Prostate gland (tissue), 2 donors: ENCODE data around the gene EFHD1. TPM values are rescaled to one million over a fixed set of nuclear protein-coding genes. Genes with fewer than 3 reads are reported as not detected.

ENCODE experiments used
- DNase-seq: peaks from one replicate; pipeline ENCODE4 v3.0.0-alpha.2; 2019; ENCODE audit warnings: low spot score
- H3K27ac ChIP-seq, 2 donors: fragments of 200-600 bp; sonication (generic); 2 replicates each; pipeline ENCODE4 v1.5.1; 2017 to 2019
- H3K27me3 ChIP-seq: fragments of 200-600 bp; sonication (generic); replicated peaks from 2 replicates; pipeline ENCODE4 v1.5.1; 2019; ENCODE audit not compliant: insufficient read depth
- H3K36me3 ChIP-seq, 2 donors: fragments of 200-600 bp; sonication (generic); 1 replicate in 1 of 2; 2 replicates in 1 of 2; pipeline versions ENCODE4 v1.5.1 to v1.8.1; 2017 to 2019
- H3K4me1 ChIP-seq: fragments of 200-600 bp; sonication (generic); replicated peaks from 2 replicates; pipeline ENCODE4 v1.5.1; 2019
- H3K4me3 ChIP-seq, 2 donors: fragments of 200-600 bp; sonication (generic); 2 replicates each; pipeline ENCODE4 v1.5.1; 2017 to 2019
- H3K9me3 ChIP-seq: fragments of 200-600 bp; sonication (generic); 2 replicates; pipeline ENCODE4 v1.5.1; 2017
- POLR2A ChIP-seq: fragments of 450-650 bp; IDR thresholded peaks from one replicate; pipeline ENCODE4 v1.6.1; 2016; ENCODE audit warnings: antibody characterized with exemption, mild to moderate bottlenecking
- POLR2AphosphoS5 ChIP-seq: sonication (generic); formaldehyde crosslinking; IDR thresholded peaks from one replicate; pipeline ENCODE4 v1.6.1; 2017; ENCODE audit warnings: antibody characterized with exemption
- WGBS: methylation state at CpG from one replicate; pipeline ENCODE4 v1.1.5; 2018; 5-methylcytosine and 5-hydroxymethylcytosine counted together
- intact Hi-C: fragments of 100-400 bp; cut with DNase I; formaldehyde crosslinking; loops from one replicate; pipeline ENCODE4 v1.14.2; 2022
- total RNA-seq, 2 donors: library from RNA; depleted of rRNA; stranded (reverse); fragments of >200 nt; gene quantifications; one replicate each; pipeline ENCODE4 v1.1.0, GENCODE V29; 2016
- TF ChIP-seq, protein P1 (sequence below), 4 experiments: fragments of 200-600 bp in 2 of 4; fragments of 450-650 bp in 2 of 4; sonication (generic) in 2 of 4; IDR thresholded peaks; 1 replicate in 3 of 4; 2 replicates in 1 of 4; pipeline ENCODE4 v1.5.1; 2016 to 2019; ENCODE audit warnings: antibody characterized with exemption in 4 of 4, mild to moderate bottlenecking in 2 of 4, moderate library complexity in 2 of 4

EFHD1 gene
- total RNA-seq, 2 donors from 2014 or later, result 25.9 to 33.1 TPM

DNA sequence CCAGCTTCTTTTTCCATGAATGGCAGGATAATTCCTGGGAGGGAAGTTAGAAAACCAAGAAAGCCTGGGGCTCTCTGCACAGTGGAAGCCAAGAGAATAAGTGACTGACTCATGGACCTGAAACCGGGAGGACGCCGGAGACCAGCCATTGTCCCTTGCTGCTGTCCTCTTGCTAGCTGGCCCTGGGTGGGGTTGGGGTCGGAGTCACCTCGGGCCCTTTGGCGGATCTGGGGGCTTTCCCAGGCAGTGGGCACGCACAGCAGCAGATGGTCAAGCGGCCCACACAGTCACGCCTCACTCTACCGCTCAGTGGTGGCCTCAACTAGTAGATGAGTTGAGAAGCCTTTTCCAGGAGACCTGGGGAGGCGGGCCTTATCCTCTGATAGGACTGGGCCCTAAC is 15.6 kb downstream of the EFHD1 start:
- Histone ChIP-seq H3K4me3 (no peak overlapping the region), H3K27ac (no peak overlapping the region), H3K9me3 (no peaks in the 10 kb centered on the region), H3K4me1 (no peaks in the 10 kb centered on the region), H3K27me3 (no peaks in the 10 kb centered on the region), H3K36me3 (no peaks in the 10 kb centered on the region)
- intact Hi-C loops, result no loop called here
- no peak for DNase-seq
- TF ChIP-seq POLR2AphosphoS5, result no peak
- TF ChIP-seq, protein P1, sequence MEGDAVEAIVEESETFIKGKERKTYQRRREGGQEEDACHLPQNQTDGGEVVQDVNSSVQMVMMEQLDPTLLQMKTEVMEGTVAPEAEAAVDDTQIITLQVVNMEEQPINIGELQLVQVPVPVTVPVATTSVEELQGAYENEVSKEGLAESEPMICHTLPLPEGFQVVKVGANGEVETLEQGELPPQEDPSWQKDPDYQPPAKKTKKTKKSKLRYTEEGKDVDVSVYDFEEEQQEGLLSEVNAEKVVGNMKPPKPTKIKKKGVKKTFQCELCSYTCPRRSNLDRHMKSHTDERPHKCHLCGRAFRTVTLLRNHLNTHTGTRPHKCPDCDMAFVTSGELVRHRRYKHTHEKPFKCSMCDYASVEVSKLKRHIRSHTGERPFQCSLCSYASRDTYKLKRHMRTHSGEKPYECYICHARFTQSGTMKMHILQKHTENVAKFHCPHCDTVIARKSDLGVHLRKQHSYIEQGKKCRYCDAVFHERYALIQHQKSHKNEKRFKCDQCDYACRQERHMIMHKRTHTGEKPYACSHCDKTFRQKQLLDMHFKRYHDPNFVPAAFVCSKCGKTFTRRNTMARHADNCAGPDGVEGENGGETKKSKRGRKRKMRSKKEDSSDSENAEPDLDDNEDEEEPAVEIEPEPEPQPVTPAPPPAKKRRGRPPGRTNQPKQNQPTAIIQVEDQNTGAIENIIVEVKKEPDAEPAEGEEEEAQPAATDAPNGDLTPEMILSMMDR (IDR thresholded peaks at IDR 0.05), result no peak
- no peak for TF ChIP-seq POLR2A
- 97% methylated on average over 11 of the region's 11 CpGs for WGBS

DNA sequence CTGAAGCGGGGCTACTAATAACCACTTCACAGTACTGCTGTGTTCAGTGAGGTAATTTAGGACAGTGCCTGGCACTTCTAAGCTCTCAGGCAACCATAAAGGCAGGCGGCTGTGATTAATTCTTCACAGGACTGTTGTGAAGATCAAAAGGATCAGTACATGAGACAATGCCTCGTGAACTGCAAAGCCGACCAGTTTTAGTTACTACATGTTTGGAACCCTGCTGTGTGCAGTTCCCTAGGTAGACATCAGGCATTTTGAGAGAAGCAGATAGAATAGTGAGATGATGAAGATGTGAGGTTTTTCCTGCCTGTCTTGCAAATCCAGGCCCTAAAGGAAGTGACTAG is 19.1 kb downstream of the EFHD1 start:
- no peak for DNase-seq
- H3K4me3 ChIP-seq, result no peak overlapping the region
- intact Hi-C loops, result no loop called here
- WGBS, result 45% methylated on average over 4 of the region's 4 CpGs
- H3K9me3 ChIP-seq, result no peaks in the 10 kb centered on the region
- H3K27me3 ChIP-seq, result no peaks in the 10 kb centered on the region
- no peak for TF ChIP-seq POLR2AphosphoS5
- no peak for TF ChIP-seq POLR2A
- TF ChIP-seq, protein P1 (IDR thresholded peaks at IDR 0.05), result no peak
- no peaks in the 10 kb centered on the region for H3K36me3 ChIP-seq
- H3K4me1 ChIP-seq, result no peaks in the 10 kb centered on the region
- H3K27ac ChIP-seq, result peak overlapping the region in 1 of 2 donors; percentile 13

DNA sequence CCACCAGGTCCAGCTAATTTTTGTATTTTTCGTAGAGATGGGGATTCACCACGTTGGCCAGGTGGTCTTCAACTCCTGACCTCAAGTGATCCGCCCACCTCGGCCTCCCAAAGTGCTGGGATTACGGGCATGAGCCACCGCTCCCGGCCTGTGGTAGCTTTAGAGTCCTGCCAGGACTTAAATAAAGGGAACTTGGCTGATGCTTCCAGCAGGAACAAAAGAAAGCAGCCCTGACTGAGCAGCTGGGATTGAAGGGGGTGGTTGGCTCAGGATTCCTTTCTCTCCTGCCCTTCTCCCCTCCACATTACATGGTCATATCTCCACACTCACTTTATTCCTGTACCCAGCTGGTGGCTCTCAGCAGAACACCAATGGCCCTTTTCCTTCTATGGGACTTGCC is 20.0 kb downstream of the EFHD1 start:
- Histone ChIP-seq H3K27ac (peak overlapping the region; percentile 23 to 93), H3K27me3 (no peaks in the 10 kb centered on the region), H3K4me1 (no peaks in the 10 kb centered on the region), H3K4me3 (no peak overlapping the region), H3K9me3 (no peaks in the 10 kb centered on the region), H3K36me3 (no peaks in the 10 kb centered on the region)
- WGBS, result 68% methylated on average over 7 of the region's 7 CpGs
- intact Hi-C loops, result no loop called here
- TF ChIP-seq, protein P1 (IDR thresholded peaks at IDR 0.05), result no peak
- no peak for TF ChIP-seq POLR2A
- TF ChIP-seq POLR2AphosphoS5, result no peak
- no peak for DNase-seq

DNA sequence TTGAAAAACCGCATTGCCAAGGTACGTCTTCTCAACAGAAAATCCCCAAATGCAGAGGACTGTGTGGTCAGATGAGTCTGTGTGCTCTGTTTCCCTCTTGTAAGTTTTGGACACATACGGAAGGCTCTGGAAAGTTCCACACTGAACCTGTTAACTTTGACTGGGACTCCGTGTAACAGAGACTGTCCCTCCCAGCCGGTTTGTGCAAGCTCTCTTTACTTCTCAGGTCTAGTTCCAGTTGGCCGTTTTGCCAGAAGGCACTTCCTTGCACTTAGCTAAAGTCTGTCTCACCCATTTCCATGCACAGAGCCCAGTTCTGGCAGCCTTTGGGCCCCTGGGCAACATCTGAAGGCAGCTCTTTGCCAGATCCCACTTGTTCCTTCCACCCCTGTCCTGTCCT is 22.0 kb downstream of the EFHD1 start:
- whole genome bisulfite sequencing, result 34% methylated on average over 6 of the region's 6 CpGs
- Histone ChIP-seq H3K4me3 (no peak overlapping the region), H3K9me3 (no peaks in the 10 kb centered on the region), H3K36me3 (no peaks in the 10 kb centered on the region), H3K27me3 (no peaks in the 10 kb centered on the region), H3K4me1 (no peaks in the 10 kb centered on the region), H3K27ac (peak overlapping the region; percentile 91 to 93)
- peak; percentile 84 for DNase-seq
- TF ChIP-seq POLR2A (no peak), POLR2AphosphoS5 (peak; percentile 93)
- TF ChIP-seq, protein P1 (IDR thresholded peaks at IDR 0.05), result no peak
- intact Hi-C loops, result no loop called here

DNA sequence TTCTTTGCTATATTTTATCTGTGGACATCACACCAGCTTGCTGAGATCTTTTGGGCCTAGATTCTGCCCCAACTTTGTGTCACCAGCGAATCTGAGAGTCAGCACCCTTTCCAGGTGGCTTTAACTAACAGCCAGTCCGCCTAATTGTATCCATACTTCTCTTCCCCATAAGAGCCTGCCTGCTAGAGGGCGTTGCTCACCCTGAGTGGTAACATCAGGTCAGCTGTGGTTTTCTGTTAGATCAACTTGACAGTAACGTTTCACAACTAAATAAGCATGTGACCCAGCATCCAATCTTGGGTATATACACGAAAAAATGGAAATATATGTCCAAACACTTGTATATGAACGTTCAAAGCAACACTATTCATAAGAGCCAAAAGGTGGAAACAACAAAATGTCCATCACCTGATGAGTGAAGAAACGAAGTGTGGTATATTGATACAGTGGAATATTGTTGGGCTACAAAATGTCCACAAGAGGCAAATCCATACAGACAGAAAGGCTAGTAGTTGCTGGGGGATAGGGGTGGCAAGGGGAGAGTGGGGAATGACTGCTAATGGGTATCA is 24.9 kb downstream of the EFHD1 start:
- Histone ChIP-seq H3K4me1 (no peaks in the 10 kb centered on the region), H3K9me3 (no peaks in the 10 kb centered on the region), H3K27ac (no peak overlapping the region), H3K36me3 (no peaks in the 10 kb centered on the region), H3K4me3 (no peak overlapping the region), H3K27me3 (no peaks in the 10 kb centered on the region)
- 69% methylated on average over 7 of the region's 7 CpGs for WGBS
- DNase-seq, result no peak
- intact Hi-C loops, result no loop called here
- TF ChIP-seq, protein P1 (IDR thresholded peaks at IDR 0.05), result no peak
- TF ChIP-seq POLR2AphosphoS5 (no peak), POLR2A (no peak)
